ENCODE measurements around the gene NAT8L. TPM values are rescaled to one million over a fixed set of nuclear protein-coding genes. Genes with fewer than 3 reads are reported as not detected.

The NAT8L gene
- total and polyA plus RNA-seq, 2 of the 13 experiments (the other 11 are each of a cell fraction or from before 2014, with no cell fraction given), result 2.2 to 3.3 TPM

GRCh38 chr4:2041239-2042130 lies 17.6 kb upstream of the NAT8L start (continued):
- TF ChIP-seq ZNF407 (CRISPR knock-in tag; IDR thresholded peaks at IDR 0.05; ENCODE audit: not compliant biosample characterization), result no peak
- TF ChIP-seq ZNF773 (CRISPR knock-in tag; IDR thresholded peaks at IDR 0.05; ENCODE audit: borderline replicate concordance), result no peak
- no peak for TF ChIP-seq TBP (CRISPR knock-in tag; IDR thresholded peaks at IDR 0.05)
- TF ChIP-seq PLRG1 (conservative IDR thresholded peaks at IDR 0.05), result no peak
- TF ChIP-seq RFXAP (CRISPR knock-in tag; IDR thresholded peaks at IDR 0.05; ENCODE audit: borderline replicate concordance), result no peak
- 0 out of 2 replicates have a peak, but pooled peaks have one; percentile 15 for TF ChIP-seq ZNF704 (CRISPR knock-in tag; IDR thresholded peaks at IDR 0.05; ENCODE audit: borderline replicate concordance)
- TF ChIP-seq ZNF7 (CRISPR knock-in tag; IDR thresholded peaks at IDR 0.05), result no peak
- no peak for TF ChIP-seq PREB (CRISPR knock-in tag; IDR thresholded peaks at IDR 0.05)
- TF ChIP-seq ZNF562 (CRISPR knock-in tag; IDR thresholded peaks at IDR 0.05; ENCODE audit: borderline replicate concordance), result no peak
- TF ChIP-seq PTBP1 (IDR thresholded peaks at IDR 0.05; ENCODE audit: low read depth, low read length, poor library complexity, severe bottlenecking), result no peak
- peak; percentile 54; the same call in 1 of the 2 replicates for TF ChIP-seq ZNF580 (CRISPR knock-in tag; IDR thresholded peaks at IDR 0.05; ENCODE audit: borderline replicate concordance, low read depth)
- peak; percentile 82 for TF ChIP-seq HNRNPLL (IDR thresholded peaks at IDR 0.05; ENCODE audit: low read depth, low read length, poor library complexity, severe bottlenecking)
- no peak for TF ChIP-seq ARID5B (CRISPR knock-in tag; IDR thresholded peaks at IDR 0.05)
